Measurements from ENCODE around the gene DISP3.
A peak's percentile ranks its signal among the peaks of the same experiment; 100 is the strongest.

Gene DISP3

GRCh38 chr1:11531943-11532342 lies 53.0 kb downstream of the DISP3 start:
- no peak for DNase-seq

GRCh38 chr1:11533790-11534787 lies 55.1 kb downstream of the DISP3 start:
- no peak for DNase-seq

GRCh38 chr1:11534846-11535245 lies 55.9 kb downstream of the DISP3 start:
- DNase-seq: no peak

GRCh38 chr1:11535316-11535715 lies 56.4 kb downstream of the DISP3 start:
- no peak for DNase-seq

- DNase-seq: no peak
These were observed 57.0 kb downstream of the DISP3 start for GRCh38 chr1:11535761-11536572.

- DNase-seq: no peak
These were observed 57.8 kb downstream of the DISP3 start for GRCh38 chr1:11536573-11537379.

- no peak for DNase-seq
These were observed 58.4 kb downstream of the DISP3 start for GRCh38 chr1:11537380-11537764.

- no peak for DNase-seq
These were observed 59.1 kb downstream of the DISP3 start for GRCh38 chr1:11537854-11538591.

GRCh38 chr1:11538886-11539285 lies 59.9 kb downstream of the DISP3 start:
- no peak for DNase-seq

- no peak for DNase-seq
These were observed 61.2 kb downstream of the DISP3 start for GRCh38 chr1:11539850-11540772.

- DNase-seq: no peak
These were observed 61.8 kb downstream of the DISP3 start for GRCh38 chr1:11540773-11541160.

GRCh38 chr1:11541236-11541635 lies 62.3 kb downstream of the DISP3 start:
- DNase-seq: no peak

- DNase-seq: no peak
These were observed 63.0 kb downstream of the DISP3 start for GRCh38 chr1:11541956-11542355.

GRCh38 chr1:11543392-11543791 lies 64.4 kb downstream of the DISP3 start:
- DNase-seq: no peak

GRCh38 chr1:11543796-11544195 lies 64.8 kb downstream of the DISP3 start:
- no peak for DNase-seq

GRCh38 chr1:11546456-11546855 lies 67.5 kb downstream of the DISP3 start:
- DNase-seq: no peak

- DNase-seq: peak; percentile 21
These were observed 71.8 kb downstream of the DISP3 start for GRCh38 chr1:11550664-11551283.

GRCh38 chr1:11558276-11558675 lies 79.3 kb downstream of the DISP3 start:
- no peak for DNase-seq

GRCh38 chr1:11558871-11559590 lies 80.1 kb downstream of the DISP3 start:
- no peak for DNase-seq

GRCh38 chr1:11559591-11559970 lies 80.6 kb downstream of the DISP3 start:
- no peak for DNase-seq
